ENCODE data around the gene RINT1.

Gene RINT1

DNA sequence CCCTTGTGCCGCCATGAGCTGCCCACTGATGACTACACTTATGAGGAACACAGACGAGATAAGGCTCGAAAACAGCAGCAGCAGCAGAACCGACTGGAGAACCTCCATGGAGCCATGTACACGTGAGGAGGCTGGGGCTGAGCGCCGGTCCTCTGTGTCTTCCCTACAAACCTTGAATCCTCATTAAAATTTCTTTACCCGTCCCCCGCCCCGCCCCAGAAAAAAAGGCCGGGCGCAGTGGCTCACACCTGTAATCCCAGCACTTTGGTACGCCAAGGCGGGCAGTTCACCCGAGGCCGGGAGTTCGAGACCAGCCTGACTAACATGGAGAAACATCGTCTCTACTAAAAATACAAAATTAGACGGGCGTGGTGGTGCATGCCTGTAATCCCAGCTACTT is 1.5 kb upstream of the RINT1 start:
- no peak for DNase-seq (ENCODE audit: low read depth in 1 of 2, low spot score in 1 of 2)

DNA sequence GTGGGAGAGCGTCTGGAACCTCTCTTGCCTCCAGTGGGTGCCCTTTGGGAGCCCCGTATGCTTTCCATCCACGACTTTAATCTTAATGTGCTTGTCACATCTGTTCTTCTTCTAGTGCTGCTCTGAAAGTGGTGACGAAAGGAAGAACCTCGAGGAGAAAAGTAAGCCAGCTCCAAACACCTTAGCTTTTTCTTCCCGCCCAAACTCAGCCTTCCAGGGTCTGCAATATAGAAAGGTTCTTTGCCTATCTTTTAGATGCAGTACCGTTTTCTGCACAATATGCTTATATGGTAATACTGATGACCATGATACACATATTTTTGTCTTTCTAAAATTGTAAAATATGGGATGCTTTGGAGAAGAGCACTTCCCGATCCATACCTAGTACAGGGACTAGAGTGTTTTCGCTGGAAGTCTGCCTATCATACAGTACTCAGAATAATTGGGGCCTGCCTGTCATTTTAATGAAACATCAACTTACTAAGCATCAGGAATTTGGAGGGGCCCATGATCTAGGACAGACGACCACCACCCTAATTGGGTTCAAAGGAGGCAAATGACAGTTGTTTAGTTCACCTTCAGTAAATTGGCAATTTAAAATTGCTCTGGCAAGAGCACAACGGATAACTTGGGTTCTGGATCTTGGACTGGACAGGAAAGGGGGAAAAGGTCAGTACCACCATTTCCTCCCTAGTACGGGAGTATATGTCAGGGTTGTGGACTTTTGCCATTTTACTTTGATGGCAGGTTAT is 884 bp downstream of the RINT1 start:
- DNase-seq (ENCODE audit: low read depth in 1 of 2, low spot score in 1 of 2) = no peak

DNA sequence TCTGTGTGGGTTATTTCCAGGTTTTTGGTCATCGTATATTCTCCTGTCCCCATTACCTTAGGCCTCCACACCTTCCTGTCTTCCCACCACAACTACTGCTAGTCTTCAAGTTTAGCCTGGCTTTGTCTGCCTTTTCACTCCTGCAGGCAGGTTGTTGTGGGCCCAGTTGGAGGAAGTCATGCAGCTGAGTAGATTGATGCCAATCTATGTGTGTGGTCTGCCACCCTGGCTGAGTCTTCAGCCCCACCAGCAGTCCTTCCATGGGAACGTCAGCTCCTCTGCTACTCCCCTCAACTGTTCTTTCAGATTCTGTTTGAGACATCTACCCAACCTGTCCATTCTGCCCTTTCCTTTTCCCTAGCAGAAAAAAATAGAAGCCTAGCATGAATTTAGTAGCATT is 6.3 kb downstream of the RINT1 start:
- no peak for DNase-seq (ENCODE audit: low read depth in 1 of 2, low spot score in 1 of 2)

DNA sequence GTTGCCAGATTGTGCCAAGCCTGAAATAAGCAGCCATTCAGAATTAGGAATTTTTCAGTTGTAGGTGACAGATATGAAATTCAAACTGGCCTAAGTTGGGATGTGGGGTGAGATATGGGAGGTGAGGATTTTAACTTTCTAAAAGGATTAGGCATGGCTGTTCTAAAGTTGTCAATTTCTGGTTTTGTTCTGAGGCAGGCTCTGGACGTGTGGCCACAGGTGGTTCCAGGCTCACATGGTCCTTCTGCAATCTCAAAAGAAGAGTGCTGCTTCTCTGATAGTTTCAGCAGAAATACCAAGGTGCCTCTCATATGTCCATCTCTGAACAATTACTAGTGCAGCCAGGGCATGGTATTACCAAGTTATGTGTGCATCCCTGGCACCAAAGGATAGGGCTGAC is 27.9 kb downstream of the RINT1 start:
- no peak for DNase-seq (ENCODE audit: low read depth in 1 of 2, low spot score in 1 of 2)

DNA sequence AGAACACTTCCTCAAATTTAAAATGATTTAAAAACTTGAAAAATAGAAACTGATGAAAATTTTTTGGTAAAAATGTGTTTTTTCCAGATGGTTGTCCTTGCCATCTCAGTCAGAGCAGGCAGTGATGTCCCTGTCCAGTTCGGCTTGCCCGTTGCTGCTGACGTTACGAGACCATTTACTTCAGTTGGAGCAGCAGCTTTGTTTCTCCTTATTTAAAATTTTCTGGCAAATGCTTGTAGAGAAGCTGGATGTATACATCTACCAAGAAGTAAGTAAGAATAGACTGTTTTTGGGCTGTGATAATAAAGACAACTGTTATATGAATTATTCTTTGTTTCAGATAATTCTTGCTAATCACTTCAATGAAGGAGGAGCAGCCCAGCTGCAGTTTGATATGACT is 33.2 kb downstream of the RINT1 start:
- DNase-seq (ENCODE audit: low read depth in 1 of 2, low spot score in 1 of 2) = no peak

DNA sequence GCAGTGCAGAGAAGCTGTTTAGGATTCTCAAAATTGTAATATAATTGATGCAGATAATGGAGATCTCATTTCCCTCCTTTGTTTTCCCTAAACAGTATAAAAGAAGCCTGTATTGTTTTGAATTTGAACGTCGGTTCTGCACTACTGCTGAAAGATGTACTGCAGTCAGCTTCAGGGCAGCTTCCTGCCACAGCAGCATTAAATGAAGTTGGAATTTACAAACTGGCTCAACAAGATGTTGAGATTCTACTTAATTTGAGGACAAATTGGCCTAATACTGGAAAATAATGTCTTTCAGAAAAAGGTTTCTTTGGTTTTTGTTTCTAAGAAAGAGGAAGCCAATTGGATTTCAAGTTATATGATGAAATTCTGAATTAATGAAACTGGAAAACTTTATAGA is 35.0 kb downstream of the RINT1 start:
- DNase-seq (ENCODE audit: low read depth in 1 of 2, low spot score in 1 of 2) = no peak

DNA sequence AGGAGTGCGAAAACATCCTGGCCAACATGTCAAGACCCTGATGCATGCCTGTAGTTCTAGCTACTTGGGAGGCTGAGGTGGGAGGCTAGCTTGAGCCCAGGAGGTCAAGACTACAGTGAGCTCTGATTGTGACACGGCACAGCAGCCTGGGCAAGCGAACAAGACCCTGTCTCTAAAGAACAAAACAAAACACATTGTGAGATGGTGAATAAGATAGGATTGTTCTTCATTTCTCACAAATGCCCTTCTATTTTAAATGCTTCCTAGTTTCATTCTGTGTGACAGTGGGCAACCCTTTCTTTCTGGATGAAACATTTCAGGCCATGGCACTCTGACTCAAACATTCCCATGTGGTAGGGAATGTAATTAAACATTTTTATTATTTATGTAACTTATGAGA is 35.8 kb downstream of the RINT1 start:
- no peak for DNase-seq (ENCODE audit: low read depth in 1 of 2, low spot score in 1 of 2)

DNA sequence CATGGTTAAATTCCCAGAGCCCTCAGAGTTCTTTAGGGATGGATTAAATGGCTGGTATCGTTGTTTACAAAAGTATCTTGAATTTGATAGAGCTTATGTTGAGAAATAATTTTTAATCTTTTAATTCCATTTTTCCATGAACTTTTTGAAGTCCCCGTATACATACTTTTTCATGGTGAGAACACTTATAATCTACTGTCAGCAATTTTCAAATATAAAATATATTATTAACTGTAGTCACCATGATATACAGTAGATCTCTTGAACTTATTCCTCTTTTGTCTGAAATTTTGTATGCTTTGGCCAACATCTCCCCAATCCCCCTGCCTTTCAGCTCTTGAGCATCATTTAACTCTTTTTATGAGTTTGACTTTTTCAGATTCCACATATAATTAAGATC is 39.9 kb downstream of the RINT1 start:
- DNase-seq (ENCODE audit: low read depth in 1 of 2, low spot score in 1 of 2) = no peak

DNA sequence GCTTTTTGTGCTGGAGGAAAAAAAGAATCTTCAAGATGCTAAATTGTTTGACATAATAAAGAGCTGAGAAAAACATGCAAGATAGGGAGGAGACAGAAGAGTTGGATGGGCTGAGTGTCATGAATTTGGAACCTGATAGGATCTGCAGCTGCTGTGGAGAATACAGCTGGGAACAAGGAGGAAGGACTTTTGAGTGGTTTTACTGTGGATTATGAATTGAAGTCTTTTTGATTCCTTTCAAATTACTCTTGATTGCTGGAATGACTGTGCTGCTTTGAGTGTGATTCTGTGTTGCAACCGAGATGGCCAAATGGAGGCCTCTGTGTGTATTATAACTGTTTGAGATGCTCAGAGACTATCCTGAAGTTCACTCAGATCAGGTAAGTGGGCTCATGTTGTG is 45.2 kb downstream of the RINT1 start:
- no peak for DNase-seq (ENCODE audit: low read depth in 1 of 2, low spot score in 1 of 2)

DNA sequence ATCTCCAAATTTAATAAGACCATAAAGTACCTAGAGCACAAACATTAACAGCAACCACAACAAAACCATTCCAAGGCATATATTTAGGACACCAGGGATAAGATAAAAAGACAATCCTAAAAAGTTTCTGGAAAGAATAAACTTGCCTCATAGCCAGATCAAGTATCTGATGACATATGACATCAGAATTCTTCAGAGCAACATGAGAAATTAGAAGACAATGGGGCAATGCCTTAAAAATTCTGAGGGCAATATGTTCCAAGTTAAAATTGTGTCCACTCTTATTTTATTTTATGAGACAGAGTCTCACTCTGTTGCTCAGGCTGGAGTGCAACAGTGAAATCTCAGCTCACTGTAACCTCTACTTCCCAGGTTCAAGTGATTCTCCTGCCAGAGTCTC is 46.5 kb downstream of the RINT1 start:
- DNase-seq (ENCODE audit: low read depth in 1 of 2, low spot score in 1 of 2) = no peak

DNA sequence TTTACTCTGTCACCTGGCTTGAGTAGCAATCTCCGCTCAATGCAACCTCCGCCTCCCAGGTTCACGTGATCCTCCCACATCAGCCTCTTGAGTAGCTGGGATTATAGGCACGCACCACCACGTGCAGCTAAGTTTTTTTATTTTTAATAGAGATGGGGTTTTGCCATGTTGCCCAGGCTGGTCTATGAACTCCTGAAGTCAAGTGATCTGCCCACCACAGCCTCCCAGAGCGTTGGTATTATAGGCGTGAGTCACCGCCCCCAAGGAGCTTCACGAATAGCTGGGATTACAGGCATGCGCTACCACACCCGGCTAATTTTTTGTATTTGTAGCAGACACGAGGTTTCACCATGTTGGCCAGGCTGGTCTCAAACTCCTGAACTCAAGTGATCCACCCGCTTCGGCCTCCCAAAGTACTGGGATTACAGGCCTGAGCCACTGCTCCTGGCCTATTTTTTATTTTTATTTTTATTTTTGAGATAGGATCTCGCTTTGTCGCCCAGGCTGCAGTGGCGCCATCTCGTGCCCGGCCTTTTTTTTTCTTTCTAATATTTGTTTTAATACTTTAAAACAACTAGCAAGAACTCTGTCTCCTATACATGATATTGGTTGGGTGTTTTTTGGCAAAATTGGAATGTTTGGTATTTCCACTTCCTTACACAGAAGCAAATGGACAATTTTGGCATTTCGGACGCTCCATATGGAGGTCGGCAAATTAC is 48.2 kb downstream of the RINT1 start:
- DNase-seq (ENCODE audit: low read depth in 1 of 2, low spot score in 1 of 2) = no peak

DNA sequence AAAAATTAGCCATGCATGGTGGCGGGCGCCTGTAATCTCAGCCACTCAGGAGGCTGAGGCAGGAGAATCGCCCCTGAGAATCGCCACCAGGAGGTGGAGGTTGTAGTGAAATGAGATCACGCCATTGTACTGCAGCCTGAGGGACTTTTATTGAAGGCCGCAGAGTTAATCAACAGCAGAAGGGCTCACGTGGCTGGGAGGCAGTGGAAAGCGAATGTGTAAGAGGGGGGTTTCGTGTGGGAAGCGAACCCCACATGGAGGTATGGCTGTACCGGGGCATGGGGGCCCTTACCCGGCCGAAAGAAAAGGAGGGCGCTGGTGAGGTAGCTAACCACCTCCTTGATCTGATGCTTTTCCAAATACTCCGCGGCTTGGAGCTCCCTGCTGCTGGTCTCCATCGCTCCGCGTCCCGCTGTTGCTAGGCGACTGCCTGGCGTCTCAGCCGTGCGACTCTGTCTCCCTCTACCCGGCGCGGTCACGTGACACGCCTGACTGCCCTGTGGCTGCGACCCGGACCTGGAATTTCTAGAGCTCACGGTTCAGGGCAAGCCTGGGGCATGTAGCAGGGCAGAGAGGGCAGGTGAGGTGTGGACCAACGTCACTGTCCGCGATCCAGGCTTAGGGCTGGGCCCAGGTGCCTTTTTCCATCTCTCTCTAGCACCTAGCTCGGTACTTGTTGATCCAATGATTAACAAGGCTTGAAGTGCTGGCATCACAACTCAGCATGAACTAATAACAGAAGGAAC is 49.2 kb downstream of the RINT1 start, which contains the start of gene EFCAB10:
EFCAB10 (minus strand) TSS at position 428 of the 746 bp plus-strand sequence; CDS start at position 398, 30 bp downstream.
- peak in 1 of 2 donors; percentile 4 for DNase-seq (ENCODE audit: low read depth in 1 of 2, low spot score in 1 of 2)

DNA sequence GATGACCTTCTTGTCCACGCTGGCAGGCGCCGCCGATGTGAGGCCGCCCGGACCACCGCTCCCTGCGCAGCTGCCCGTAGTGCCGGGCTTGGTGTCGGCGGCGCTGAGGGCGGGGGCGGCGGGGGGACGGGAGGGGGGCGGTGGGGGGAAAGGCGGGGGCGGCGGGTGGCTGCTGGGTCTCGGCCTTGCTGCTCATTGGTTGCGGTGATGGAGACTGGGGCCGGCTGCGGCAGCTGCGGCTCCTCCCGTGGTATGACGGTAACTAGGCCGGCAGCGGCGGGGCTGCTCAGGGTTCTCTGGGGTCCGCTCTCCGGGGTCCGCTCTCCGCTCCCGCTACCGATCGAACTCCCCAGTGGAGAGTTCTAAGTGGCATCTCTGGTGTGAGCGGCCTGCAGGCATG is 51.1 kb downstream of the RINT1 start:
- DNase-seq (ENCODE audit: low read depth in 1 of 2, low spot score in 1 of 2) = no peak

DNA sequence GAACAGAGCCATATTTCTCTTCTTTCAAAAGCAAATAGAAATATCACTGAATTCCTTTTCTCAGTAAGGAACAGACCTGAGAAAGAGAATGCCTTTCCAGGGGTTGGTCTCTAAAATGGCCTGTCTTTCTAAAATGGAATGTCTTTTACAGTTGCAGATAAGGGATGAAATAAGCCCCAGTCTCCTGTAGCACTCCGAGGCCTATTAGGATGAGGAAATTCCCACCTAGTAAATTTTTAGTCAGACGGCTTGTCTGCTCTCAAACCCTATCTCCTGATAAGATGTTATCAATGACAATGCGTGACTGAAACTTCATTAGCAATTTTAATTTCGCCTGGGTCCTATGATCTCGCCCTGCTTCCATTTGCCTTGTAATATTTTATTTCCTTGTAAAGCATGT is 52.2 kb downstream of the RINT1 start:
- DNase-seq (ENCODE audit: low read depth in 1 of 2, low spot score in 1 of 2) = no peak

DNA sequence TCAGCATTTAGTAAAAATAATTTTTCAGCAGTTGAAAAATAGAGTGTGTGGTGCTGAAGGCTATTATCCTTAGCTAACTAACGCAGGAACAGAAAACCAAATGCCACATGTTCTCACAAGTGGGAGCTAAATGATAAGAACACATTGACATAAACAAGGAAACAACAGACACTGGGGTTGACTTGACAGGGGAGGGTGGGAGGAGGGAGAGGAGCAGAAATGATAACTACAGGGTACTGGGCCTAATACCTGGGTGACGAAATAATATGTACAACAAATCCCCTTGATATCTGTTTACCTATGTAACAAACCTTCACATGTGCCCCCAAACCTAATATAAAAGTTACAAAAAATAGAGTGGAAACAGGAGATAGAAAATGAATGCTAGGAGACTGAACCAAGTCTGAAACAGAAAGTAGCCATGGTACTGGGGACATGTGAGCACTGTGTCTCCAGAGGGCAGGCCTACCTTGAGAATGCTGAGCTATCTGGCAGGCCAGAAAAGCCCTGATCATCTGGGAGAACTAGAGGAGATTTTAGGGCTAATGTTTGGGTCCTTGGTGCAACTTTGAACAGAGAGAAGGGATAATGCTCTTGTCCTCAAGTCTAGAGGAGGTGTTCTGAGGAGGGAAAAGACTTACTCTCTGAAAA is 54.0 kb downstream of the RINT1 start:
- DNase-seq (ENCODE audit: low read depth in 1 of 2, low spot score in 1 of 2) = no peak

DNA sequence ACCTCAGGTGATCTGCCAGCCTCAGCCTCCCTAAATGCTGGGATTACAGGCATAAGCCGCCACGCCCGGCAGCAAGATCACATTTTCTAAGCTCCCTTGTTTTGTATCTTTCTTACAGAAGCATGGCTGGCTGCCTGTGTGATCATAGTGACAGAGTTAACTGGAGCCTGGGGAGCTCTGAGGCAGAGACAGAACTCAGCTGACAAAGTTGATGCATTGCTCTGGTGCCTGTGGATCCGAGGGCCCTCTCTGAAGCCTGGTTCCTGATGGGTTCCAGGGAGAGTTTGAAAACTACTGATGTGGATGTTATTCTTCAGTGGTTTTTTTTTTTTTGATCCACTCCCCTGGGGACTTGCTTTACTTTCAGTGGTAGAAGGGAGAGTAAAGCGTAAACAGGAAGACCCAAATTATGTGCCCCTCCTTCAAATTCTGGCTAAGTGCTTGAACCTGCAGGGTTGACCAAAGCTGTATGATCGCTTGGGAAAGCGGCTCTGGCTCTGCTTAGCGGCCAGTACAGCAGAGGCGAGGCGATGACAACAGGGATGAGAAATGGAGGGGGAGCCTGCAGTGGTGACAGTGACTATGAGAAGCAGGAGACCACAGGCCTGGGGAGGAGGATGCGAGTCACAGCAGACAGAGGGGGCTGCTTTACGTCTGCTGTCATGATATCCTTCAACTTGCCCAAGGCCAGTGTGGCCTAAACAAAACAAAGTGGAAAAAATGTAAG is 56.1 kb downstream of the RINT1 start:
- no peak for DNase-seq (ENCODE audit: low read depth in 1 of 2, low spot score in 1 of 2)

DNA sequence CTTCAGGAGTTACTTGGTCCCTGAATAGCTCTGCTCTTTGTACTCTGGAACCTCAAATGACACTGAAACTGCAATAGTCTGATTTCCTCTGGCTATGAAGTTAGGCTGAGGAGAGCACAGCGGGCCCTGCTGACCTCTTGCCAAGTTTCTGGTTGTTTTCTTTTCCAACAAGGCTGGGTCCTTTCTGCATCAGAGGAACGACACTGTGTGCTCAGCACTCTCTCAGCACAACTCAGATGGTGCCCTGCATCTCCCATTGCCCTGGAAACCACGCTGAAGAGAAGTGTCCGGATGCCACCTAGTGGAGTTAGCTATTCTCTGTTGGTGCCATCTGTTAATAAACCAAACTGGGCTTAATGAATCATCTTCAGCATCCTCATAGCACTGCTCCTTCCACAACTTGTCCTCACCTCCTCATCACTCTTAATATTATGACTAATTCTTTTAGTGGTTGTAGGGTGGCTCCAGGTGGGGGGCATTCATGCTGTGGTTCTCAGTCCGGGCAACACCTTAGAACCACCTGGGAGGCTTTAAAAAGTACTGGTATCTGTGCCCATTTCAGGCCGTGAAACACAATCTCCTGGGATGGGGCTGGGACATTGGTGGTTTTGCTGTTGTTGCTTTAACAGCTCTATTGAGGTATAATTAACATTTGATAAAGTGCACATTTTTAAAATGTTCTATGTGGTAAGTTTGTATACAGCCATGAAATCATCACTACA is 57.5 kb downstream of the RINT1 start:
- peak; percentile 5 to 40 for DNase-seq (ENCODE audit: low read depth in 1 of 2, low spot score in 1 of 2)

DNA sequence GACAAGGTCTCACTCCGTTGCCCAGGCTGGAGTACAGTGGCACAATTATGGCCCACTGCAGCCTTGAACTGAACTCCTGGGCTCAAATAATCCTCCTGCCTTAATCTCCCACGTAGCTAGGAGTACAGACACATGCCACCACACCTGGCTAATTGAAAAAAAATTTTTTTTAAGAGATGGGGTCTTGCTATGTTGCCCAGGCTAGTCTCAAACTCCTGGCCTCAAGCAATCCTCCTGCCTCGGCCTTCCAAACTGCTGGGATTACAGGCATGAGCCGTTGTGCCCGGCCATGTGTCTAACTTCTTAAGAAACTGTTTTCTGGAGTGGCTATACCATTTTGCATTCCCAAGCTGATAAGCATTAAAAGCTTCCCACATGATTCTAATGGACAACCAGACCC is 58.8 kb downstream of the RINT1 start:
- DNase-seq (ENCODE audit: low read depth in 1 of 2, low spot score in 1 of 2) = no peak

DNA sequence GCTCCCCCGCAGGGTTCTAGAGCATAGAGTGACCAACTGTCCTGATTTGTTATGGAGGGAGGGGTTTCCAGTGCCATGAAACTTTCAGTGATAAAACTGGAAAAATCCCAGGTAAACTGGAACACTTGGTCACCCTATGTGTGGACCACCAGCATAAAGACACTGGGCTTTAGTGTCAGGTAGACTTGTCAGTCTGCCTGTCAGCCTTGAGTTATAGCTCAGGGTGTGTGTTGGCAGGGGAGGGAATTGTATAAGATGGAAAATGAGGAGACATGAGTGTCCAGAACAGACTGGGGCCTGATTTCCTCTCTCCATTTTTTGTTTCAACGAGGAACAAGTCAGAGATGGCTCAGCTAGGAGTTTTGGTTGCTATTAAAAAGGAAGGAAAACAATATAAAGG is 59.5 kb downstream of the RINT1 start:
- DNase-seq (ENCODE audit: low read depth in 1 of 2, low spot score in 1 of 2) = no peak

DNA sequence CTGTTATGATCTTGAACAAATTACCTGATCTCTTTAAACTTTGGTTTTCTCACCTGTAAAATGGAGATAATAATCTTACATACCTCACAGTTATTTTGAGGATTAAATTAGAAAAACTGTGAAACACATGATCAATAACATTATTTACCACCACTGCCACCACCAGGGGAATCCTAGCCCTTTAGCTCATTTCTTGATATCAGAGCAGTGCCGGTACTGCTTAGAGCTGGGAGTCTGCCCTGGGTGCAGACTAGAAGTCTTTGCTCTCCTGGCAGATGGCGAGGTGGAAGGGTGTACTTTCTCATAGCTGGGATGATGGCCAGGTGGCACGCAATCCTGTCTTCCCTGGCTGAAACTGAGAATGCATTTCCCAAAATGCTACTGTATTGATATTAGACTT is 62.0 kb downstream of the RINT1 start:
- DNase-seq (ENCODE audit: low read depth in 1 of 2, low spot score in 1 of 2) = no peak
